Measurements from ENCODE around the gene RIOK1. TPM values are rescaled to one million over a fixed set of nuclear protein-coding genes. Genes with fewer than 3 reads are reported as not detected.
"Not testable (repeated sequence)": the region's sequence is repeated elsewhere in the genome, so short reads cannot be mapped to it uniquely, and the experiment has no call there.

RIOK1 gene
- total RNA-seq, 4 donors from 2014 or later = 11.3 to 17.5 (median 15.8) TPM

DNA sequence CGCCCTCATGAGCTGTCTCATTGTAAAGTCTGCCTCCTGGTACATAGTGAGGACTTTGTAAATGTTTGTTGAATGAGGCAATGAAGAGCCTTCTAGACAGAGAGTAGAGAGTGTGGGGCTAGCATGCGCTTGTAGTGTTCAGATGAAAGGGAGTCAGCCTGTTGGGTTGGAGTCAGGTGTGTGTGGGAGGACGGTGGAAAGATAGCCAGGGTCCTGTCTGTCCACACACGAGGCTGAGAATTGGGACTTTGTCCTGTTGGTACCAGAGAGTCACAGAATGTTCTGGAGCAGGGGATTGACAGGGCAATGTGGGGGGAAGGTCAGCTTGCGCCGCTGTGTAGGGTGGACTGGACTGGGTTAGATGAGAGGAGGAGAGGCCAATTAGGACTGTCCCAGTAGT is 58.6 kb downstream of the RIOK1 start:
- Histone ChIP-seq H3K27ac (no peak overlapping the region), H3K9me3 (no peaks in the 10 kb centered on the region), H3K4me1 (no peaks in the 10 kb centered on the region), H3K27me3 (no peaks in the 10 kb centered on the region), H3K36me3 (no peaks in the 10 kb centered on the region), H3K4me3 (replicated peaks in 1 of 3) (no peak overlapping the region)
- no peak for DNase-seq
- WGBS, 2 donors = 91 to 93% methylated on average over 6 of the region's 6 CpGs
- TF ChIP-seq, protein P1, sequence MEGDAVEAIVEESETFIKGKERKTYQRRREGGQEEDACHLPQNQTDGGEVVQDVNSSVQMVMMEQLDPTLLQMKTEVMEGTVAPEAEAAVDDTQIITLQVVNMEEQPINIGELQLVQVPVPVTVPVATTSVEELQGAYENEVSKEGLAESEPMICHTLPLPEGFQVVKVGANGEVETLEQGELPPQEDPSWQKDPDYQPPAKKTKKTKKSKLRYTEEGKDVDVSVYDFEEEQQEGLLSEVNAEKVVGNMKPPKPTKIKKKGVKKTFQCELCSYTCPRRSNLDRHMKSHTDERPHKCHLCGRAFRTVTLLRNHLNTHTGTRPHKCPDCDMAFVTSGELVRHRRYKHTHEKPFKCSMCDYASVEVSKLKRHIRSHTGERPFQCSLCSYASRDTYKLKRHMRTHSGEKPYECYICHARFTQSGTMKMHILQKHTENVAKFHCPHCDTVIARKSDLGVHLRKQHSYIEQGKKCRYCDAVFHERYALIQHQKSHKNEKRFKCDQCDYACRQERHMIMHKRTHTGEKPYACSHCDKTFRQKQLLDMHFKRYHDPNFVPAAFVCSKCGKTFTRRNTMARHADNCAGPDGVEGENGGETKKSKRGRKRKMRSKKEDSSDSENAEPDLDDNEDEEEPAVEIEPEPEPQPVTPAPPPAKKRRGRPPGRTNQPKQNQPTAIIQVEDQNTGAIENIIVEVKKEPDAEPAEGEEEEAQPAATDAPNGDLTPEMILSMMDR (IDR thresholded peaks at IDR 0.05) = no peak
- TF ChIP-seq POLR2A (IDR thresholded peaks at IDR 0.05) = no peak
- intact Hi-C loops (cut with DNase I) = no loop called here

- Histone ChIP-seq H3K27ac (no peak overlapping the region), H3K4me1 (no peaks in the 10 kb centered on the region), H3K4me3 (replicated peaks in 1 of 3) (no peak overlapping the region), H3K9me3 (no peaks in the 10 kb centered on the region), H3K27me3 (no peaks in the 10 kb centered on the region), H3K36me3 (no peaks in the 10 kb centered on the region)
- no peak for DNase-seq
- WGBS, 2 donors = 84 to 87% methylated on average over 4 of the region's 4 CpGs
- intact Hi-C loops (cut with DNase I) = no loop called here
- no peak for TF ChIP-seq POLR2A (IDR thresholded peaks at IDR 0.05)
- TF ChIP-seq, protein P1 (IDR thresholded peaks at IDR 0.05) = no peak
Observed at GRCh38 chr6:7449018-7449417, 59.4 kb downstream of the RIOK1 start.

DNA sequence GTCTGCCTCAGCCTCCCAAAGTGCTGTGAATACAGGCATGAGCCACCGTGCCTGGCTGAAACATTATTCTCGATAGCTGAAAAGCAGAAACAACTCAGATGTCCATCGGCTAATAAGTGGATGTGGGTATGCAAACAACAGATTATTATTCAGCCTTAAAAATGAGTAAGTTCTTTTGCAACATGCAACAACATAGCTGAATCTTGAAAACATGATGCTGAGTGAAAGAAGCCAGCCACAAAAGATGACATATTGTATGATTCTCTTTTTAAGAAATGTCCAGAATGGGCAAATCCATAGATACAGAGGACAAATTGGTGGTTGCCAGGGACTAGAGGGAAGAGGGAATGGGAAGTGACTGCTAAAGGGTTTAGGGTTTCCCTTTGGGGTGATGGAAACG is 61.7 kb downstream of the RIOK1 start:
- WGBS, 2 donors = 68 to 74% methylated on average over 4 of the region's 4 CpGs
- H3K36me3 ChIP-seq = no peaks in the 10 kb centered on the region
- TF ChIP-seq POLR2A (IDR thresholded peaks at IDR 0.05) = no peak
- TF ChIP-seq, protein P1 (IDR thresholded peaks at IDR 0.05) = no peak
- no peaks in the 10 kb centered on the region for H3K27me3 ChIP-seq
- no peak overlapping the region for H3K4me3 ChIP-seq (replicated peaks in 1 of 3)
- H3K27ac ChIP-seq = no peak overlapping the region
- no peaks in the 10 kb centered on the region for H3K4me1 ChIP-seq
- H3K9me3 ChIP-seq = no peaks in the 10 kb centered on the region
- intact Hi-C loops (cut with DNase I) = no loop called here
- no peak for DNase-seq

DNA sequence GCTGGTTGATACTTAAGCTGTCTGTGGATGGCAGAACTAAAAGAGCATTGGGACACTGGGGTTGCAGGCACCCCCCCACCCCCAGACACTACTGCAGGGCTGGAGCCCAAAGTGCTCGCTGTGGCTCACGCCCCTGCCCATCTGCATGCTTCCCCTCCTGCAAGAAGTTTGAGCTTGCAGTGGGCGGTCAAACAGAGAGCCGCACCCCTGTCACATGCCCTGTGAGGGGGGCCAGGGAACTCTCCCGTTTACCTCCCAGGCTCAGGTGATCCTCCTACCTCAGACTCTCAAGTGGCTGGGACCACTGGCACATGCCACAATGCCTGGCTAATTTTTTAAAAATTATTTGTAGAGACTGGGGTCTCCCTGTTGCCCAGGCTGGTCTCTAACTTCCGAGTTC is 63.3 kb downstream of the RIOK1 start:
- H3K9me3 ChIP-seq = no peaks in the 10 kb centered on the region
- no peaks in the 10 kb centered on the region for H3K4me1 ChIP-seq
- H3K4me3 ChIP-seq (replicated peaks in 1 of 3) = no peak overlapping the region
- H3K27ac ChIP-seq = no peak overlapping the region
- no peak for TF ChIP-seq POLR2A (IDR thresholded peaks at IDR 0.05)
- TF ChIP-seq, protein P1 (IDR thresholded peaks at IDR 0.05) = no peak
- H3K36me3 ChIP-seq = no peaks in the 10 kb centered on the region
- 78 to 88% methylated on average over 5 to 6 of the region's 6 CpGs for WGBS, 2 donors
- intact Hi-C loops (cut with DNase I) = no loop called here
- no peaks in the 10 kb centered on the region for H3K27me3 ChIP-seq
- DNase-seq = no peak

DNA sequence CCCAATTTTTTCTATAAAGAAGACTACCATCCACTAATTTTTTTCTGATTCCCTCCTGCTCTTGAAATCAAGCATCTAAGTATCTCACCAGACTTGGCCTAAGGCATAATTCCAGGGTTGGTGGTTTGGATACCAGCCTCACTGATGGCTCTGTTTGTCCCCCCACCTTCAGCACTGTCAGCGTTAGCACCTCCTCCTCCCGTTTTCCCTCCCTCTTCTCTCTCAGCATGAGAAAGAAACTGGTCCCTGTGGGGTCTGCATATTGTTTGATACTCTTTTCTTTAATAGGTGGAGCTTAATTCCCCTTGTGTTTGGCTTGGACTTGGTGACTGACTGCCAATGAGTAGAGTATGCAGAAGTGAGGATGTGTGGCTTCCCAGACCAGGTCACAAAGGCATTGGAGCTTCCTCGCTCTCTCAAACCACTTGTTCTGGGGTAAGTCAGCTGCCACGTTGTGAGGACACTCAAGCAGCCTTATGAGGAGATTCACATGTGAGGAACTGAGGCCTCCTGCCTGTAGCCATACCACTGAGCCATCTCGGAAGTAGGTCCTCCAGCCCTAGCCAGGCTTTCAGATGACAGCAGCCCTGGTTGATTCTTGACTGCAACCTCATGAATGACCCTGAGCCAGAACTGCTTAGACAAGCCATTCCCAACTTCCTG is 65.2 kb downstream of the RIOK1 start:
- H3K27ac ChIP-seq = no peak overlapping the region
- no peak for TF ChIP-seq POLR2A (IDR thresholded peaks at IDR 0.05)
- TF ChIP-seq, protein P1 (IDR thresholded peaks at IDR 0.05) = no peak
- H3K4me1 ChIP-seq = no peaks in the 10 kb centered on the region
- no peak for DNase-seq
- no peak overlapping the region for H3K4me3 ChIP-seq (replicated peaks in 1 of 3)
- no peaks in the 10 kb centered on the region for H3K27me3 ChIP-seq
- 56 to 57% methylated on average over 4 to 5 of the region's 5 CpGs for WGBS, 2 donors
- intact Hi-C loops (cut with DNase I) = no loop called here
- no peaks in the 10 kb centered on the region for H3K36me3 ChIP-seq
- no peaks in the 10 kb centered on the region for H3K9me3 ChIP-seq

- H3K9me3 ChIP-seq; DNase-seq; H3K36me3 ChIP-seq; H3K27me3 ChIP-seq; intact Hi-C loops (cut with DNase I); H3K4me3 ChIP-seq (replicated peaks in 1 of 3); H3K4me1 ChIP-seq; H3K27ac ChIP-seq: not testable (repeated sequence)
- WGBS, 2 donors = 95 to 96% methylated on average over 17 to 31 of the region's 31 CpGs
Observed at GRCh38 chr6:7456302-7456701, 66.7 kb downstream of the RIOK1 start.
